ENCODE measurements around the gene LUC7L3. TPM values are rescaled to one million over a fixed set of nuclear protein-coding genes. Genes with fewer than 3 reads are reported as not detected.

Gene LUC7L3
- total RNA-seq, 1 experiment from 2014 or later = 108 TPM

DNA sequence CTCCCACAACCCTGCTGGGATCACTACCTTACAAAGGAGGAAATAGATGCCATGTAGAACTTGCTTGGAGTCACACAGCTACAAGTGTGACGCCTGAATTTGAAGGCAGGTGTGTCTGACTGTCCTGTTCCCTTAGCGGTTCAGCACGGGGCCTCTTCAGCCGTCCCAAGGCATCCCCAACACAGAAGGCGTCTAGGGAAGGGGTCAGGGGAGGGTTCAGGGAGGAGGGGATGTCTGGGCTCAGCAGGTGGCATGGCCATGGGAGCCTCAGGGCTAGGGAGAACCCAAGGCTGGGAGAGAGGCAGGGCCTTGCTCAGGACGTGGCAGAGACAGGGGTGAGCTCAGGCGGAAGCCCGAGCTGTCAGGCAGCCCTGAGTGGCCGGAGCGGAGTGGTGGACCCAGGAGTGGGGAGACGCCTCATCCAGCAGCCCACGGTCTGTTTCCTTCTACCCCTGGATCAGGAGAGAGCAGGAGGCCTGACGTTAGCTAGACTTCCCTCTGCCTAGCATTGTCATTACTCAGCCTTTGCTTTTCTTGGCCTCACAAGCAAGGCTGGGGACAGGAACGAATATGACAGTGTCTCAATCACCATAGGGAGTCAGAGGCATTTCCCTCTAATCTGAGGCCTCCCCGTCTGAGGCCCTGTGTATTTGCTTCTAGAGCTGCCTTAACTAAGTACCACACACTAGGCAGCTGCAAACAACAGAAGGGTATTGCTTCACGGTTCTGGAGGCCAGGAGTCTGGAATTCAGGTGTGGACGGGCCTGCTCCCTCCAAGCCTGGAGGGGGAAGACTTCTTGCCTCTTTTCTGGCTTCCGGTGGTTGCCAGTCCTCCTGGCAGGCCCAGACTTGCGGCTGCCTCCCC is 79.3 kb downstream of the LUC7L3 start:
- no peak for TF ChIP-seq CTCF (IDR thresholded peaks at IDR 0.05; ENCODE audit: unreplicated experiment)
- Mint-ChIP-seq H3K27ac (ENCODE audit: low read depth, unreplicated experiment) (peak overlapping the region; percentile 82), H3K9me3 (ENCODE audit: unreplicated experiment) (no peaks in the 10 kb centered on the region), H3K4me1 (ENCODE audit: insufficient read depth, unreplicated experiment) (peaks cover 11% of the 10 kb centered on the region), H3K27me3 (ENCODE audit: insufficient read depth, unreplicated experiment) (no peaks in the 10 kb centered on the region), H3K4me3 (ENCODE audit: unreplicated experiment) (no peak overlapping the region), H3K36me3 (ENCODE audit: insufficient read depth, unreplicated experiment) (no peaks in the 10 kb centered on the region)
- POLR2A ChIA-PET = interaction anchor here (0.6 to 3.1 kb wide), 8 partner anchors 9 to 250 kb away, joined by 3 to 29 read pairs (median 4); partner anchors contain the start of gene TOB1
- intact Hi-C loops (cut with micrococcal nuclease) = no loop called here
- DNase-seq (ENCODE audit: unreplicated experiment) = peak; percentile 86
- CTCF ChIA-PET = interaction anchor here (0.6 to 3.6 kb wide), 7 partner anchors 12 to 319 kb away, joined by 3 to 33 read pairs (median 3); no protein-coding TSS in a partner anchor
- BruUV-seq (replicated peaks) = no TSS peak

- ChIA-PET POLR2A (interaction anchor here (1.5 to 3.1 kb wide), 2 partner anchors 14 to 67 kb away, joined by 14 to 29 read pairs; partner anchors contain the start of gene TOB1), CTCF (interaction anchor here (2.2 to 3.6 kb wide), 3 partner anchors 13 to 42 kb away, joined by 9 to 33 read pairs (median 23); no protein-coding TSS in a partner anchor)
- Mint-ChIP-seq H3K36me3 (ENCODE audit: insufficient read depth, unreplicated experiment) (no peaks in the 10 kb centered on the region), H3K9me3 (ENCODE audit: unreplicated experiment) (no peaks in the 10 kb centered on the region), H3K4me3 (ENCODE audit: unreplicated experiment) (no peak overlapping the region), H3K27me3 (ENCODE audit: insufficient read depth, unreplicated experiment) (no peaks in the 10 kb centered on the region), H3K4me1 (ENCODE audit: insufficient read depth, unreplicated experiment) (peaks cover 11% of the 10 kb centered on the region), H3K27ac (ENCODE audit: low read depth, unreplicated experiment) (peak overlapping the region; percentile 82)
- TF ChIP-seq CTCF (IDR thresholded peaks at IDR 0.05; ENCODE audit: unreplicated experiment) = no peak
- intact Hi-C loops (cut with micrococcal nuclease) = no loop called here
- no TSS peak for BruUV-seq (replicated peaks)
- no peak for DNase-seq (ENCODE audit: unreplicated experiment)
Observed at GRCh38 chr17:50799582-50799981, 80.2 kb downstream of the LUC7L3 start.

- ChIA-PET POLR2A (interaction anchor here (3.1 kb wide), 1 partner anchor 14 kb away, joined by 29 read pairs; no protein-coding TSS in a partner anchor), CTCF (interaction anchor here (0.6 to 3.6 kb wide), 4 partner anchors 13 to 168 kb away, joined by 3 to 33 read pairs (median 13); no protein-coding TSS in a partner anchor)
- no peak for TF ChIP-seq CTCF (IDR thresholded peaks at IDR 0.05; ENCODE audit: unreplicated experiment)
- H3K4me3 Mint-ChIP-seq (ENCODE audit: unreplicated experiment) = no peak overlapping the region
- no TSS peak for BruUV-seq (replicated peaks)
- H3K27ac Mint-ChIP-seq (ENCODE audit: low read depth, unreplicated experiment) = no peak overlapping the region
- H3K4me1 Mint-ChIP-seq (ENCODE audit: insufficient read depth, unreplicated experiment) = peaks cover 11% of the 10 kb centered on the region
- no peaks in the 10 kb centered on the region for H3K36me3 Mint-ChIP-seq (ENCODE audit: insufficient read depth, unreplicated experiment)
- intact Hi-C loops (cut with micrococcal nuclease) = no loop called here
- peak; percentile 31 for DNase-seq (ENCODE audit: unreplicated experiment)
- H3K27me3 Mint-ChIP-seq (ENCODE audit: insufficient read depth, unreplicated experiment) = no peaks in the 10 kb centered on the region
- no peaks in the 10 kb centered on the region for H3K9me3 Mint-ChIP-seq (ENCODE audit: unreplicated experiment)
Observed at GRCh38 chr17:50800196-50800700, 80.8 kb downstream of the LUC7L3 start.

Data from MCF 10A (cell line).